Measurements from ENCODE around the gene DIPK1C.

DNA sequence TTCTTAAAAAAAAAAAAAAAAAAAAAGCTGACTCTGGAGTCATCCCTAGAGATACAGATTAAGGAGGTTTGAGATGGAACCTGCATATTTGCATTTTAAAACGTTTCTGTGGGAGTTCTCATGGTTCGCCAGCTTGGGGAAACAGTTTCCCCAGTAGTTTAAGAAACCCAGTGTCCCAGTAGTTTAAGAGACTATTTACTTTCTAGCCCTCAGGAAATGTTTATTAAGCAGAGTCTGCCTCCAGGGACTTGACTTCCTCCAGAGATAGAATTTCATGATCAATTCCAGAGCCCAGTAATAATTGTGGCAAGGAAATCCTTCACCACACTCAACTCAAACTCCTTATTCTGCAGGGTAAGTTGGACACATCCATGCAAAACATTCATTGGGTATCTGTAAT is 39.1 kb downstream of the DIPK1C start:
- TF ChIP-seq, protein P1, sequence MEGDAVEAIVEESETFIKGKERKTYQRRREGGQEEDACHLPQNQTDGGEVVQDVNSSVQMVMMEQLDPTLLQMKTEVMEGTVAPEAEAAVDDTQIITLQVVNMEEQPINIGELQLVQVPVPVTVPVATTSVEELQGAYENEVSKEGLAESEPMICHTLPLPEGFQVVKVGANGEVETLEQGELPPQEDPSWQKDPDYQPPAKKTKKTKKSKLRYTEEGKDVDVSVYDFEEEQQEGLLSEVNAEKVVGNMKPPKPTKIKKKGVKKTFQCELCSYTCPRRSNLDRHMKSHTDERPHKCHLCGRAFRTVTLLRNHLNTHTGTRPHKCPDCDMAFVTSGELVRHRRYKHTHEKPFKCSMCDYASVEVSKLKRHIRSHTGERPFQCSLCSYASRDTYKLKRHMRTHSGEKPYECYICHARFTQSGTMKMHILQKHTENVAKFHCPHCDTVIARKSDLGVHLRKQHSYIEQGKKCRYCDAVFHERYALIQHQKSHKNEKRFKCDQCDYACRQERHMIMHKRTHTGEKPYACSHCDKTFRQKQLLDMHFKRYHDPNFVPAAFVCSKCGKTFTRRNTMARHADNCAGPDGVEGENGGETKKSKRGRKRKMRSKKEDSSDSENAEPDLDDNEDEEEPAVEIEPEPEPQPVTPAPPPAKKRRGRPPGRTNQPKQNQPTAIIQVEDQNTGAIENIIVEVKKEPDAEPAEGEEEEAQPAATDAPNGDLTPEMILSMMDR (IDR thresholded peaks at IDR 0.05; ENCODE audit: poor library complexity), result no peak
- no peak for TF ChIP-seq EZH2phosphoT487 (IDR thresholded peaks at IDR 0.05; ENCODE audit: low read depth, severe bottlenecking, unreplicated experiment)

All from hepatocyte (in vitro differentiated cells).